Activated CD4-positive, alpha-beta T cell treated with anti-CD3 and anti-CD28 coated beads, Interleukin-2, amount 50 U/mL, for 48 hours (primary cell): Measurements from ENCODE around the gene NUMA1.

Experiments used
- DNase-seq, 2 experiments: peaks; one replicate each; pipeline ENCODE4 v3.0.0-alpha.2; 2020

Gene NUMA1

DNA sequence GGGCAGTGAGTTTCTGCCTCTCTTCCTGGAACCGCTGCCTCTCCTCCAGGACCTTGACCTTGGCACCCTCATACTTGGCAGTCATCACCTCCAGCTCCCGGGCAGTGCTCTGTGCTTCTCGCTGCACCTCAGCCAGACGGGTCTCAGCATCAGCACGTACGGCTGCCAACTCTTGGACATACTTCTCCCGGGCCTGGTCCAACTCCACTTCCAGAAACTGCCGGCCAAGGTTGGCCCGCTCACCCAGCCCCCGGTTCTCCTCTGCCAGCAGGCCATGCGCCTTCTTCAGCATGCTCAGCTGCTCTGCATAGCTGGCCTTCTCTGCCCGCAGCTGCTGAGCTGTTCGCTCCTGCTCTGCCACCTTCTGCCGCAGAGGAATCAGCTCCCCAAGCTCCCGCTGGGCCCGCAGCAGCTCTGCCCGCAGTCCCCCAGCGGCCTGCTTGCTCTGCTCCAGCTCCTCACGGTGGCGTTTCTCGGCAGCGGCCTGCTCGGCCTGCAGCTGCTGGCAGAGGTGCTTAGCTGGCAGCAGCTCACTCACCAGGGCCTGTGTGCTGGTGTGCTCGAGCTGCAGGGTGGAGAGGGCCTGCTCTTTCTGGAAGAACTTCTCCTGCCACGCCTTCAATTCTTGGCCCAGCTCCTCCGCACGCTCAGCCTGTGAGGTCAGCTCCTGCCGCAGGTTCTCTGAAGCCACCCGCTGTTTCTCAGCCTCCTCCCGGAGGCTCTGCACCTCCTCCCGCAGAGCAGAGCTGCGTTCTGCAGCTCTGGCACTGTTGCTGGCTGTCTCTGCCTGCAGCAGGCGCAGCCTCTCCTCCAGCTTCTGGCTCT, 67.2 kb downstream of the NUMA1 start:
- no peak for DNase-seq

GRCh38 chr11:72012091-72012630, 68.2 kb downstream of the NUMA1 start:
- no peak for DNase-seq

DNA sequence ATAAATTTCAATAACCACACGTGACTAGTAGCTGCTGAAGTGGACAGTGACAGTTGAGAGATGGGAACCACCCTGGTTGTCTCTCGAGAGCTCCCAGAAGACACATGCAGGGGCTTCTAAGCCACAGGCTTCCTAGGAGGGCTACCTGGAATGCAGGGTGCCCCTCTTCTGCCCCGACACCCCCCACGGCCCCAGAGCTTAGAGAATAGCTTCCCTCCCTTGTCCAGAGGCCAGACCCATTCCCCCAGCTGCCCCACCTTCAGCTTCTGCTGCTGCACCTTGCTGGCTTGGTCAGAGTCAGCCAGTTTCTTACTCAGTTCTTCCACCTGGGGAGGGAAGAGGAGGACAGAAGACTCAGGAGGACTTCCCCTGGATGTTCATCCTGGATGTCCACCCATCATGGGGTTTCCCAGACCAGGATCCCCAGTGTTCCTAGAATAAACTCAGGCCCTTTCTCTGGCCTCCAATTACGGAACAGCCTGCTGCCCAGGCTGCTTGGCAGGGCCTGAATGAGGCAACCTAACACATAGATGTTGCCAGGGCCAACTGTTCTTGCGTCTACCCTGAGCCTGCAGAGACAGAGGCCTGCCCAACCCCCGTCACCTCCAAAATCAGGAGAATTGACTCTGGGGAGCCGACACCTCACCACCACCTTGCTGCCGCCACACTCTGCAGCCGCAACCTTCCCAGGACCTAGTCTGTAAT, 69.7 kb downstream of the NUMA1 start:
- DNase-seq = no peak

DNA sequence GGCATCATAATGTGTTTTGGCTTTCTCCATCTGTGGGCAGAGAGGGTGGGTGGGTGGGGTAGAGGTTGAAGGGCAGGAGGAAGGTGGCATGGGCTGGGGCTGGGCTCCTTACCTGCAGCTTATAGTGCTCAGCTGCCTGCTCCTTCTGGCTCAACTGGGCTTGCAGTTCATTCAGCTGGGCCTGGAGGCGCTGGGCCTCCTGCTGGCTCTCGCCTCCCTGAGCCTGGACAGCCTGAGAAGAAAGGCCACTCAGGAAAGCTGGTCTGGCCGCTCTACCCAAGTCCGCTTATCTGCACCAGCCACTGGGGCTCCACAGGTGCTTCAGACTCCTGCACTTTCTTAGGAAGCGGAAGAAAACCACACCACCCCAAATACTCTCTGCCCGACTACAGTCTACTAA, 71.2 kb downstream of the NUMA1 start:
- DNase-seq = no peak

GRCh38 chr11:72008728-72009127, 71.6 kb downstream of the NUMA1 start:
- DNase-seq = no peak

DNA sequence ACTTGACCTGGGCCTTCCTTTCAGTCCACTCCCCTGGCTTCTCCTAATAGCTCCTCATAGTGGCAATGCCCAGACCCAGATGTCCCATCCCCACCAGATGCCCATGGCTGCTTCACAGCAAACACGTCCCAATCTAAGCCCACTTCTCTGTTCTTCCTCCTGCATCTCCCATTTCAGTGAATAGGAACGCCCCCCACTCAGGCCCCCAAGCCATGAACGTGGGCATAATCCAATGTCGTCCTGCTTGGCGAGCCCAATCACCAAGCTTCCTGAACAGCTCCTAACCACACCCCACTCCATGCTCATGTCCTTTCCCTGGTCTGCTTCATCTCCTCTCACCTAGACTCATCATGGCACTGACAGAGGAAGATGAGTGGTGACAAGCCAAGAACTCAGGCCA, 72.8 kb downstream of the NUMA1 start:
- no peak for DNase-seq

DNA sequence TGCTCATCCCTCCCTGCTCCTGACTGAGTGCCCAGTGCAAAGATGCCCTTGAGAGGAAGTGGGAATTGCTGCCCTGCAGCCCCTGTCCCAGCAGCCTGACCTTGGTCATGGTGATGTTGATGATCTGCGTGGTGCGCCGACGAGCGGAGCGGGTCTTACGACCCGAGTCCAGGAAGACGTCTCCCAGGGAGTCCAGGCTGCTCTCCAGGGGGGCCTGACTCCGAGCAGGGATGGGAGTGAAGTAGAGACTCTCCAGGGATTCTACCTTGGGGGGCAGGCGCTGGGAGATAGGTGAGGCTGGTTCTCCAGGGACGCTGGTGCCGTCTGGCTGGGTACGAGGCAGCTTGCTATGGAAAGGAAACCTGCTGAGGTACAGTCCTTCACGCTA, 73.3 kb downstream of the NUMA1 start:
- DNase-seq = no peak

DNA sequence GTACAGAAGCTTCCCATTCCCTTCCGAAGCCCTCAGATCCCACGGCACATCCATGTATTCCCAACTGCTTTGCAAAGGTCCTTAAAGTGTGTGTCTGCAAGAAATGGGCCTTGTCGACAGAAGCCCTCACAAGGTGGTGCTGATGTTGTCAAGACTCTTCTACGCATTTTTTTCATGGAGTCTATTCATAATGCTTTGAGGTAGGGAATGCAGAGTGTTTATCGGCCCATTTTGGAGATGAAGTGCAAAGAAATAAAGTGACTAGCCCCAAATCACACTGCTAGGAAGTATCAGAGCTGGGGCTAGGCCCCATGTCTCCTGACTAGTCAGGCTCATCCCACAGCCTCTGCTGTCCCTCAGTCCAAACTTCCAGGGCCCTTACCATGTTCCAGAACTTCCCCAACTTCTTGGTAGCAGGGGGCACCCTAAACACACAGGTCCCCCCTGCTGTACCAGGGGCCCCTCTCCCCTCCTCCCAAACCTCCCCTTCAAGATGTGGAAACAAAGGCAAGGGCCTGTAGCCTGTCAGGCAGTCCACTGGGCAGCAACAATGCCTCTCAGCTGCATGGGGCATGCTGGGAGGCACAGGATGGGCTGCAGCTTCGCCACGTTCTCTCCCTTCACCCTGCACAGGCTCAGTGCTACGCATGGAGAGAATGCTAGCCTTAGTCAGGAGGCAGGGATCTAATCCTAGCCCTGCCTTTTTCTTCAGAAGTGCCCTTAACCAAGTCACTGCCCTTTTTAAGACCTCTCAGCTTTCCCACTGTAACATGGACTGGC, 73.8 kb downstream of the NUMA1 start:
- DNase-seq = no peak

DNA sequence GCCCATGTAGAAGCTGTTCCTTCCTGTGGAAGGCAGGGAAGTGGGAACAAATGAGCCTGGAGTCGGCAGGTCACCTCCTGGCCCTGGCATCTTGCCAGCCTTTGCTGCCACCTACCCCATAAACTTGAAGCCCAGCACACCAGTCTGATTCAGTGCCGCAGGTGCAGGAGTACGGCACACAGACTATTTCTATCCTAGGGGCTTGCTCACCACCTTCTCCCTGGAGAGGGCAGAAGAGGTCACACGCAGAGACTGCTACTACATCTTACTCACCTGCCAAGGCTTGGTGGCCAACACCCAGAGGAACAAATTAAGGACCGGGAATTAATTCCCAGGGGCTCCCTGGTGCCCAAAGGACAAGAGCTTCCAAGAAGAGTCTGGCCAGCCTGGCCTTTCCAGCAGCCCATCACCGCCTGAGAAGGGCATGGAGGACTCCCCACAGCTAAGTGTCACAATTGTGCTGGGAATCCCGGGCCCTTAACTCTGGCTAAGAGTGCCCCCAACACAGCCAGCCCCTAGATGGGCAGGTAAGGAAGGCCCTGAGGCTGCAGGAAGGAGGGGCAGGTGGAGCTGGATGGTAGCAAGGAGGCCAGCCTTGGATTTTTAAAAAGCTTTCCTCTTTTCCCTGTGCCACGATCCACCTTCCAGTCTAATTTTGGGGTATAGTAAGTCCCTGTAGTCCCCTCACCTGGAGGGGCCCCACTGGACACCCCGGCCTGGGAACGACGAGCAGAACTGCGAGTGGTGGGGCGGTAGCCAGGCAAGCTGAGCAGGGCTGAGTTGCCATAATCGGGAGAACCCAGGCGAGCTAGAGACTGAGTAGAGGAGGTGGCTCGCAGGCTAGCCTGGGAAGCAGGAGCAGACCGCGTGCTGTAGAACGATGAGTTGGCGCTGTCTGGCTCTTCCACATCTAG, 74.7 kb downstream of the NUMA1 start:
- DNase-seq = no peak

DNA sequence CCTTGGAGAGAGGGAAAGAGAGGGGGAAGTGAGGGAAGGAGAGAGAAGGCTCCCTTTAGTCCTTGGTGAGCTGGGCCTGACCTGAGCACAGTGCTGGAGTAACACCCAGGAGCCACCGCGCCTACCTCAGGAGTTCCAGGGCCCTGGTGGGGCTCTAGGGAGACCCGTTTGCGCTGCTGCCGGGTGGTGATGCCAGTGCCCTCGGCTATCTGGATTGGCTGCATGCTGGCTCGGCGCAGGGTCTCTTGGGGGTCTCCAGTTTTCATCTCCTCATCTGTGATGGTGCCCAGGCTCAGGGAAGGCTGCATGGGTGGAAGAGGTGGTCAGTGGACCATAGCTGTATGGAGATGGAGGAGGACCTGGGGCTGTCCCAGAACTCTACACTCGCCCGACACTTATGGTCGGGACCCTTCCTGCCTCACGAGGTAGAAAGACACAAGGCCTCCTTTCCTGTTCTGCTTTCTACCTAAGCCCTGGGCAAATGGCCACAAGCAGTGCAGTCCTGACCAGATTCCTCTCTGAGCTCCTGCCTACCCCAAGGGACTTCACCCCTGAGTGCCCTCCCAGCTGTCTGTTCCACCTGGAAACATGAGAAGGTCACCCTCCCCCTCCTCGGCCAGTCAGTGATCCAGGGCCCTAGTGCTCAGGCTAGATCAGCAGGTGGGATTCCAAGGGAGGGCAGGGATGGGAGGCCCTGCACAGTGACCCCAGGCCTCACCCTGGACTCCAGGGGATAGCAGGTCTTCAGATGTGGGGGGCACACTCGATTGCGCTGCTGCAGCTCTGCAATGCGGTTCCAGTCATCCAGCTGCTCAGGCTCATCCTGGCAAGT, 75.6 kb downstream of the NUMA1 start:
- no peak for DNase-seq

DNA sequence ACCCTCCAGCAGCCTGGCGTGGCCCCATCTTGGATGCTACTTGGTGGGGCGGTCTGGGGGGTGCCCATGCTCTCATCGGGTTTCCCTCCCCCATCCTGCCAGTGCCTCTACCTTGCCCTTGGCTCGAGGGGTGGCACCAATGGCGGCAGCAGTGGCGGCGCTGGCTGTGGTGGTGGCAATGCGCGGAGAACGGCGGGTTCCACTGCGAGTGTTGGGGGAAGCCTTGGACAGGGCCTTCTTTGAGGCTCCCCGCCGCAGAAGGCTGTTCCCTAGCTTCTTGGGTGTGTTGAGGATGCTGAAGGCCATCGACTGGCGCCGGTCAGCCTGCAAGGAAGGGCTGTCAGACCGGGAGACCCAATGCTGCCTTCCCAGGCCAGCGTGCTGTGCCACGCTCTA, 76.6 kb downstream of the NUMA1 start:
- DNase-seq = no peak

DNA sequence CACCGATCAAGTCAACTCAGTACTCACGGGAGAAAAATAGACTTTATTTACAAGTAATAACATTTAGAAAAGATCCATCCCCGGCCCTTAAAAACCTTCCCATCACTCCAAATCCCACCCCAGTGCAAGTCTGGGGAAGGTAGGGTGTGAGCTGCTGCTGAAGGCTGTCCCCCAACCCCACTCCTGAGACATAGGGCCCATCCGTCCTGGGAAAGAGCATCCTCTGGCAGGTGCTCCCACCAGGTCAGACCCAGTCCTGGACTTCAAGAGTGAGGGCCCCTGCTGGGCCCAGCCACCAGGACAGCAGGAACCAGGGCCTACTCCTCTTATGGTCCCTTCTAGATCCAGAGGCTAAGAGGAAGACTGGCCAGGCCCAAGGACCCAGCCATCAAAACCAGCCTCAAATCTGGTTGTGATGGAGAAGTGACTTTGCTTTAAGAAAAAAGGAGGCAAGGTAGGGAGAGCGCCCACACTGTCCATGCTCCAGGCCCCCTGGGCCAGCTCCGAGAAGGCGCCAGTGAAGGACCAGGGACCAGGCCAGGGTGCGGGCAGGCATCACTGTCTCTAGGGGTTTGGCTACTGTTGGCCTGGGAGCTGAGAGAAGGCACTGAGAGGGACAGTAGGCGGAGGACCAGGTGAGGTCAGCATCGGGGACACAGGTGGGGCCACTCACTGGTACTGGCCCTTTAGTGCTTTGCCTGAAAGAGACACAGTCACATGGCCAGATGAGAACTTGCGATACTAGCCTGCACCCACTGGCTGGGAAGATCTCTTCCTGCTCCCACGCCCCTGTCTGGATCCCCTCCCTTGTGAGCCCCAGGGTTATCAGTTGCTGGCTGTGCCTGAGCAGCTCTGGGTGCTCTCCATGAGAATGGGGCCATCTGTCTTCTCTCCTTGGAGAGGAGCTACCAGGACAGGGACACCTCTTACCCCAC, 77.2 kb downstream of the NUMA1 start:
- DNase-seq = no peak

- DNase-seq = no peak
Observed at GRCh38 chr11:72001834-72002591, 78.3 kb downstream of the NUMA1 start.

DNA sequence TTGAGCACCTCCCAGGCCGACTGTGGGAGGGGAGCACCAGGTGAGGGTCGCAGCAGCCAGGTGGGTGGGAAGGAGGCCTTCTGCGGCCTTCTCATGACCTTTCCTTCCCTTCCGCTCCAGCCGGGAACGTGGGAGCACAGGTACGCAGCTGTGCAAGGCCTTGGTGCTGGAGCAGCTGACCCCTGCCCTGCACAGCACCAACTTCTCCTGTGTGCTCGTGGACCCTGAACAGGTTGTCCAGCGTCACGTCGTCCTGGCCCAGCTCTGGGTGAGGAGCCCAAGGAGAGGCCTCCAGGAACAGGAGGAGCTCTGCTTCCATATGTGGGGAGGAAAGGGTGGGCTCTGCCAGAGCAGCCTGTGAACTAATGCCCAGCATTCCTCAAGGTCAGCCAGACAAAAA, 79.1 kb downstream of the NUMA1 start:
- no peak for DNase-seq

GRCh38 chr11:72000202-72000867, 80.0 kb downstream of the NUMA1 start:
- no peak for DNase-seq

DNA sequence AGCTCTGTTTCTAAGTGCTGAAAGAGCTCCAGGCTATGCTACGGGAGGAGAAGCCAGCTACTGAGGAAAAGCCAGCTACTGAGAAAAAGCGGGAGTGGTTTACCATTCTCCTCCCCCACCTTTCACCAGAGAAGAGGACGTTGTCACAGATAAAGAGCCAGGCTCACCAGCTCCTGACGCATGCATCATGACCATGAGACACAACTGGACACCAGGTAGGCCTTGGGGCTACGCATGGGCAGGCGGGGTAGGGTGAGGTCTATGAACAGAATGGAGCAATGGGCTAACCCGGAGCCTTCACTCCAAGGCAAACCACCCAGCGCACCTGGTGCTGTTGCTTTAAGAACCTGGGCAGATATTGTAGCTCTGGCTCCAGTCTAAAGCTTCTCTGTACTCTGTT, 80.5 kb downstream of the NUMA1 start:
- no peak for DNase-seq

DNA sequence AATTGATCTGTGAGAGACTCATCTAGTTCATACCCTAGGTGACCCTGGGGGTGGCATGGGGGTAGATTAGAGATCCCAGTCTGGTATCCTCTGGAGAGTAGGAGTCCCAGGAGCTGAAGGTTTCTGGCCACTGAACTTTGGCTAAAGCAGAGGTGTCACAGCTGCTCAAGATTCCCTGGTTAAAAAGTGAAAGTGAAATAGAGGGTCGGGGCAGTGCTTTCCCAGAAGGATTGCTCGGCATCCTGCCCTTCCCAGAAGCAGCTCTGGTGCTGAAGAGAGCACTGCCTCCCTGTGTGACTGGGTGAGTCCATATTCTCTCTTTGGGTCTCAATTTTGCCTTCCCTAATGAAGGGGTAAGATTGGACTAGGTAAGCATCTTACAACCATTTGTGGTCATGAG, 81.0 kb downstream of the NUMA1 start:
- DNase-seq = no peak

DNA sequence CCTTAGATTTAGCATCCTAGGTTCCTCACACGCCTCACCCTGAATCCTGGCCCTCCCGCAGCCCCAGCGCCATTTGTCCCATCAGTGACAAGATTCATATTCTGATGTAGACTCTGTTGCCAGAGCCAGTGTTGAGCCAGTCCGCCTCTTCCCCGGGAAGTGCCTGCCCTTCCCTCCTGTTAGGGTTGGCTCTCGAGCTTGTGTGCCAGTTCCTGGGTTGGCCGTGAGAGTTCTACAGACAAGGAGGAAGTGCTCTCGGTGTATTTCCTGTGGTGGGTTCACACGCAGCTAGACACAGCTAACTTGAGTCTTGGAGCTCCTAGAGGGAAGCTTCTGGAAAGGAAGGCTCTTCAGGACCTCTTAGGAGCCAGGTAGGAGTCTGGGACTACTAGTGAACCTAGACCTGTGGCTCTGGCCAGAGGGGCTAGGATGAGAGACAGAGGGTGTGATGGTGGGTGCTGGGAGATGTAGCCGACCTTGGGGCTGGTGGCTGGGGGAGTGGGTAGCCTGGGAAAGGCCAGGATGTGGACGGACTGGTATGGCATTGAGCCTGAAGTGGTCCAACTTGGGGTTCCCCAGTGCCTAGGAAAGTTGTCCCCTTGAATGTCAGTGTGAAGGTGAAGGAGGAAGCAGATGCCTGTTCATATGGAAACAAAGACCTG, 81.6 kb downstream of the NUMA1 start, which contains the start of gene IL18BP:
Gene IL18BP (plus strand): TSS at position 261 of the 662 bp plus-strand sequence. CDS start 1,076 bp downstream, outside the sequence.
- no peak for DNase-seq
